Measurements from ENCODE around the gene OSBPL8.

- TF ChIP-seq CTCF (IDR thresholded peaks at IDR 0.05), result no peak
- no peak for TF ChIP-seq ZFX (IDR thresholded peaks at IDR 0.05; ENCODE audit: borderline replicate concordance)
Measured at GRCh38 chr12:76329606-76330005, 230.0 kb downstream of the OSBPL8 start.

Measured in 22Rv1 (cell line).